Psoas muscle (tissue), 8 donors: ENCODE results near the gene ATP9B. TPM values are rescaled to one million over a fixed set of nuclear protein-coding genes. Genes with fewer than 3 reads are reported as not detected.

ENCODE experiments used
- ATAC-seq, 4 donors: fragments of 200-7000 bp; cut with Tn5 transposase; one replicate each; pipeline ENCODE4 v1.9.1; 2020; ENCODE audit warnings: moderate library complexity in 3 of 4, mild to moderate bottlenecking in 2 of 4
- DNase-seq, 2 donors: peaks; one replicate each; pipeline ENCODE4 v3.0.0-alpha.2; 2020
- H3K27ac ChIP-seq: fragments of 200-600 bp; one replicate; pipeline ENCODE4 v1.8.0; 2022
- H3K27me3 ChIP-seq, 3 donors: fragments of 200-600 bp in 1 of 3; one replicate each; pipeline versions ENCODE4 v1.6.1 to v1.8.0; 2013 to 2022; ENCODE audit warnings: low read length in 2 of 3, mild to moderate bottlenecking in 2 of 3, moderate library complexity in 1 of 3; ENCODE audit not compliant: insufficient read depth in 3 of 3
- H3K36me3 ChIP-seq, 2 donors: fragments of 200-600 bp in 1 of 2; one replicate each; pipeline versions ENCODE4 v1.6.1 to v1.8.0; 2013 to 2022; ENCODE audit warnings: low read depth in 1 of 2, mild to moderate bottlenecking in 1 of 2, moderate library complexity in 1 of 2; ENCODE audit not compliant: insufficient read depth in 1 of 2
- H3K4me1 ChIP-seq: fragments of 200-600 bp; one replicate; pipeline ENCODE4 v1.8.0; 2022
- H3K4me3 ChIP-seq: fragments of 200-600 bp; one replicate; pipeline ENCODE4 v1.8.0; 2022; ENCODE audit warnings: mild to moderate bottlenecking
- H3K9me3 ChIP-seq: fragments of 200-600 bp; one replicate; pipeline ENCODE4 v1.8.0; 2022
- CTCF ChIP-seq: fragments of 200-600 bp; IDR thresholded peaks from one replicate; pipeline ENCODE4 v1.8.0; 2022; ENCODE audit warnings: antibody characterized with exemption
- WGBS, 3 donors: extraction: QIAGEN DNeasy Blood & Tissue Kit; methylation state at CpG; one replicate each; pipeline versions ENCODE4 v1.1.6 to v1.1.7; 2013; 5-methylcytosine and 5-hydroxymethylcytosine counted together
- intact Hi-C, 2 donors: fragments of 100-400 bp; cut with DNase I; formaldehyde crosslinking; loops; one replicate each; pipeline versions ENCODE4 v1.11.0 to v1.14.2; 2022
- polyA plus RNA-seq, 3 donors: library from polyadenylated mRNA; stranded (reverse); fragments of 200-250 nt; gene quantifications; one replicate each; pipeline ENCODE4 v1.2.3, GENCODE V29; 2013
- total RNA-seq, 4 donors: library from RNA; stranded (reverse); fragmentation: NEBNext Ultra II Directional in 2 of 4; extraction: Animal tissue kit (Norgen Biotek cat#: 25700) in 2 of 4; gene quantifications; one replicate each; pipeline versions ENCODE4 v1.2.1 to v1.2.4, GENCODE V29; 2021 to 2023
- donor health status: healthy with polysubstance abuse.
- donor health status: DM: no; HTN: no; CAD: no; lungs with moderate emphysema.
- donor health status: Bipolar disorder and iron deficiency.
- donor health status: healthy.
- donor health status: DM: yes; HTN: yes; CAD: no.
- donor health status: DM: no; HTN: no; CAD: no.
- donor health status: DM: no; HTN: no; CAD: no.
- donor health status: DM: yes; HTN: yes; CAD: no.

ATP9B gene
- total and polyA plus RNA-seq, 7 donors = 5.0 to 22.1 (median 9.8) TPM

- no peaks in the 10 kb centered on the region for H3K27me3 ChIP-seq
- no peak overlapping the region for H3K4me3 ChIP-seq
- no peak for DNase-seq
- 65 to 73% (median 68%) methylated on average over 7 of the region's 7 CpGs for WGBS, 3 donors
- no peak overlapping the region for H3K27ac ChIP-seq
- TF ChIP-seq CTCF = no peak
- H3K9me3 ChIP-seq = no peaks in the 10 kb centered on the region
- no peak for ATAC-seq
- H3K36me3 ChIP-seq = no peaks in the 10 kb centered on the region
- intact Hi-C loops = no loop called here
- no peaks in the 10 kb centered on the region for H3K4me1 ChIP-seq
Measured at GRCh38 chr18:79187532-79188277, 118.5 kb downstream of the ATP9B start.

- no peaks in the 10 kb centered on the region for H3K27me3 ChIP-seq
- no peaks in the 10 kb centered on the region for H3K4me1 ChIP-seq
- intact Hi-C loops = no loop called here
- no peaks in the 10 kb centered on the region for H3K9me3 ChIP-seq
- DNase-seq (no peak), ATAC-seq (no peak)
- H3K36me3 ChIP-seq = peaks cover 5 to 28% of the 10 kb centered on the region in 2 donors
- H3K4me3 ChIP-seq = no peak overlapping the region
- 95 to 98% (median 96%) methylated on average over 4 of the region's 4 CpGs for WGBS, 3 donors
- TF ChIP-seq CTCF = no peak
- no peak overlapping the region for H3K27ac ChIP-seq
Measured at GRCh38 chr18:79191418-79191817, 122.2 kb downstream of the ATP9B start.

- H3K27me3 ChIP-seq = no peaks in the 10 kb centered on the region
- ATAC-seq = no peak
- no peak overlapping the region for H3K27ac ChIP-seq
- no peak overlapping the region for H3K4me3 ChIP-seq
- 84 to 92% (median 88%) methylated on average over 5 of the region's 5 CpGs for WGBS, 3 donors
- no peaks in the 10 kb centered on the region for H3K9me3 ChIP-seq
- no peak for TF ChIP-seq CTCF
- peaks cover 5 to 28% of the 10 kb centered on the region in 2 donors for H3K36me3 ChIP-seq
- peaks cover under 1% of the 10 kb centered on the region for H3K4me1 ChIP-seq
- intact Hi-C loops = no loop called here
- no peak for DNase-seq
Measured at GRCh38 chr18:79191956-79192355, 122.8 kb downstream of the ATP9B start.

- no peak overlapping the region for H3K4me3 ChIP-seq
- no peak overlapping the region for H3K27ac ChIP-seq
- no peak for TF ChIP-seq CTCF
- H3K27me3 ChIP-seq = no peaks in the 10 kb centered on the region
- peaks cover 5 to 28% of the 10 kb centered on the region in 2 donors for H3K36me3 ChIP-seq
- intact Hi-C loops = no loop called here
- DNase-seq = no peak
- ATAC-seq = no peak
- 56 to 73% (median 66%) methylated on average over 2 of the region's 2 CpGs for WGBS, 3 donors
- no peaks in the 10 kb centered on the region for H3K9me3 ChIP-seq
- peaks cover 6% of the 10 kb centered on the region for H3K4me1 ChIP-seq
Measured at GRCh38 chr18:79193826-79194225, 124.6 kb downstream of the ATP9B start.
